Measurements from ENCODE around the gene ANLN.

DNA sequence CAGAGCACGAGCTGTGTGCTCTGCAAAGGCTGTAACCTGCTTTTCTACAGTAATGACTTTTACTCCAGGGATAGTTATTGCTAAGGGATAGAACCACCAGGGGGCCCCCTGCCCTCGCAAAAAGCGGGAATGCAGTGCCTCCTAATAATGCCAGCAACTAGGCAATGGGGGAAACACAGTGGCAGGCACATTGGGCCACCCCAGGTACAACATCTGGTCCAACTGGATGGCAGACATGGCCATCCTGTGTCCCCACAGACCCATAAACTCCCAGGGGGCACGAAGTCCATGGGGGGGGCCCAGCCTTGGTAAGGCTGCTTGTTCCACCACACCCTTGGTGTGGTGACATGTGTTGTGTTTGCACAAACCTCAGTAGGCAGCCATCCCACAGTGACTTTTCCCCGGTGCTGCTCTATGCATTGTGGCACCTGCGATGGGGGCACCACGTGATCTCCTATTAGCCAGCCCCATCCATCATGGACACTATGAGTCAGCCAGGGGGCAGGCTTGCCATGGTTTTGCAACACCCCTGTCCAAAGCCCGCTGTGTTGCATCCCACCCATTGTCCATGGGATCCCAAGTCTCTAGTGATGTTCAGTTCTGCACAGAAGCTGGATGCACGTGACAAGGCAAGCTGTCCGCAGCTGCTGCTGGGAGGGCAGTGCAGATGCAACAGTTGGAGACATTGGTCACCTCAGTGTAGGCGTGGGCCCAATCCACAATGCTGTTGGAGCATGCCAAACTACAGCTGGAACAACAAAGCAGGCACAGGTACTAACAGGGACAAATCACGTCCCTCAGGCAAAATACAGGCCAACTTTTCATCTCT lies 84.0 kb downstream of the ANLN start:
- TF ChIP-seq, protein P1, sequence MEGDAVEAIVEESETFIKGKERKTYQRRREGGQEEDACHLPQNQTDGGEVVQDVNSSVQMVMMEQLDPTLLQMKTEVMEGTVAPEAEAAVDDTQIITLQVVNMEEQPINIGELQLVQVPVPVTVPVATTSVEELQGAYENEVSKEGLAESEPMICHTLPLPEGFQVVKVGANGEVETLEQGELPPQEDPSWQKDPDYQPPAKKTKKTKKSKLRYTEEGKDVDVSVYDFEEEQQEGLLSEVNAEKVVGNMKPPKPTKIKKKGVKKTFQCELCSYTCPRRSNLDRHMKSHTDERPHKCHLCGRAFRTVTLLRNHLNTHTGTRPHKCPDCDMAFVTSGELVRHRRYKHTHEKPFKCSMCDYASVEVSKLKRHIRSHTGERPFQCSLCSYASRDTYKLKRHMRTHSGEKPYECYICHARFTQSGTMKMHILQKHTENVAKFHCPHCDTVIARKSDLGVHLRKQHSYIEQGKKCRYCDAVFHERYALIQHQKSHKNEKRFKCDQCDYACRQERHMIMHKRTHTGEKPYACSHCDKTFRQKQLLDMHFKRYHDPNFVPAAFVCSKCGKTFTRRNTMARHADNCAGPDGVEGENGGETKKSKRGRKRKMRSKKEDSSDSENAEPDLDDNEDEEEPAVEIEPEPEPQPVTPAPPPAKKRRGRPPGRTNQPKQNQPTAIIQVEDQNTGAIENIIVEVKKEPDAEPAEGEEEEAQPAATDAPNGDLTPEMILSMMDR (IDR thresholded peaks at IDR 0.05): no peak
- TF ChIP-seq POLR2A (IDR thresholded peaks at IDR 0.05) (no peak), POLR2AphosphoS5 (IDR thresholded peaks at IDR 0.05) (no peak)

All from sigmoid colon (tissue), 4 donors.